HG02588 (cell line): Measurements from ENCODE around the gene ABTB2.

ENCODE experiments used
- ATAC-seq: cut with Tn5 transposase; IDR thresholded peaks from one replicate; pipeline ENCODE4 v1.9.1; 2021; ENCODE audit warnings: mild to moderate bottlenecking, moderate library complexity; ENCODE audit not compliant: unreplicated experiment

ABTB2 gene

GRCh38 chr11:34296412-34296811 is 61.4 kb downstream of the ABTB2 start:
- no peak for ATAC-seq

- no peak for ATAC-seq
Observed at GRCh38 chr11:34292546-34292945, 65.3 kb downstream of the ABTB2 start.

- no peak for ATAC-seq
Observed at GRCh38 chr11:34292111-34292510, 65.7 kb downstream of the ABTB2 start.

GRCh38 chr11:34290926-34291325 is 66.9 kb downstream of the ABTB2 start:
- ATAC-seq, result no peak

- ATAC-seq, result no peak
Observed at GRCh38 chr11:34288492-34288891, 69.3 kb downstream of the ABTB2 start.

- no peak for ATAC-seq
Observed at GRCh38 chr11:34284811-34285481, 72.9 kb downstream of the ABTB2 start.

GRCh38 chr11:34284156-34284555 is 73.7 kb downstream of the ABTB2 start:
- ATAC-seq, result no peak

GRCh38 chr11:34280945-34281872 is 76.6 kb downstream of the ABTB2 start:
- ATAC-seq, result no peak

GRCh38 chr11:34278693-34279297 is 79.0 kb downstream of the ABTB2 start:
- peak; percentile 86 for ATAC-seq

GRCh38 chr11:34278175-34278574 is 79.6 kb downstream of the ABTB2 start:
- ATAC-seq, result no peak

GRCh38 chr11:34277171-34277570 is 80.6 kb downstream of the ABTB2 start:
- no peak for ATAC-seq

- ATAC-seq, result no peak
Observed at GRCh38 chr11:34276352-34276864, 81.4 kb downstream of the ABTB2 start.

- ATAC-seq, result no peak
Observed at GRCh38 chr11:34275486-34275885, 82.3 kb downstream of the ABTB2 start.

- ATAC-seq, result no peak
Observed at GRCh38 chr11:34274712-34275398, 83.0 kb downstream of the ABTB2 start.

GRCh38 chr11:34273099-34273498 is 84.7 kb downstream of the ABTB2 start:
- ATAC-seq, result no peak

GRCh38 chr11:34271727-34272126 is 86.1 kb downstream of the ABTB2 start:
- ATAC-seq, result no peak

- no peak for ATAC-seq
Observed at GRCh38 chr11:34270711-34271110, 87.1 kb downstream of the ABTB2 start.

- no peak for ATAC-seq
Observed at GRCh38 chr11:34269694-34270245, 88.0 kb downstream of the ABTB2 start.

- no peak for ATAC-seq
Observed at GRCh38 chr11:34268906-34269430, 88.8 kb downstream of the ABTB2 start.

- no peak for ATAC-seq
Observed at GRCh38 chr11:34267417-34267816, 90.4 kb downstream of the ABTB2 start.
